ENCODE data around the gene TBXA2R.
A peak's percentile ranks its signal among the peaks of the same experiment; 100 is the strongest.

Gene TBXA2R

GRCh38 chr19:3555653-3556422, 50.8 kb downstream of the TBXA2R start:
- no peak for DNase-seq (ENCODE audit: low read depth in 3 of 3)

- DNase-seq (ENCODE audit: low read depth in 3 of 3) = no peak
Measured at GRCh38 chr19:3554254-3555083, 52.2 kb downstream of the TBXA2R start.

GRCh38 chr19:3551792-3552095, 54.9 kb downstream of the TBXA2R start:
- no peak for DNase-seq (ENCODE audit: low read depth in 3 of 3)

GRCh38 chr19:3550947-3551791, 55.5 kb downstream of the TBXA2R start:
- no peak for DNase-seq (ENCODE audit: low read depth in 3 of 3)

GRCh38 chr19:3549816-3550215, 56.9 kb downstream of the TBXA2R start:
- no peak for DNase-seq (ENCODE audit: low read depth in 3 of 3)

GRCh38 chr19:3548606-3549005, 58.1 kb downstream of the TBXA2R start:
- no peak for DNase-seq (ENCODE audit: low read depth in 3 of 3)

GRCh38 chr19:3547767-3548282, 58.9 kb downstream of the TBXA2R start:
- no peak for DNase-seq (ENCODE audit: low read depth in 3 of 3)

GRCh38 chr19:3547301-3547731, 59.4 kb downstream of the TBXA2R start:
- no peak for DNase-seq (ENCODE audit: low read depth in 3 of 3)

GRCh38 chr19:3546119-3546518, 60.6 kb downstream of the TBXA2R start:
- DNase-seq (ENCODE audit: low read depth in 3 of 3) = no peak

- DNase-seq (ENCODE audit: low read depth in 3 of 3) = no peak
Measured at GRCh38 chr19:3545669-3546034, 61.0 kb downstream of the TBXA2R start.

- DNase-seq (ENCODE audit: low read depth in 3 of 3) = peak; percentile 48 to 72 (median 71)
Measured at GRCh38 chr19:3544742-3545668, 61.7 kb downstream of the TBXA2R start.
